Ovary (tissue), 3 donors: ENCODE results near the gene COX8C.

Experiments used
- POLR2A ChIP-seq: fragments of 450-650 bp; IDR thresholded peaks from one replicate; pipeline ENCODE4 v1.6.1; 2017; ENCODE audit warnings: antibody characterized with exemption, mild to moderate bottlenecking, moderate library complexity
- TF ChIP-seq, protein P1 (sequence below), 3 donors: fragments of 450-650 bp in 2 of 3; fragments of 200-600 bp in 1 of 3; IDR thresholded peaks; one replicate each; pipeline versions ENCODE4 v1.5.1 to v1.8.0; 2016 to 2022; ENCODE audit warnings: antibody characterized with exemption in 3 of 3, mild to moderate bottlenecking in 1 of 3
- donor health status: DM: no; HTN: no; CAD: no.

DNA sequence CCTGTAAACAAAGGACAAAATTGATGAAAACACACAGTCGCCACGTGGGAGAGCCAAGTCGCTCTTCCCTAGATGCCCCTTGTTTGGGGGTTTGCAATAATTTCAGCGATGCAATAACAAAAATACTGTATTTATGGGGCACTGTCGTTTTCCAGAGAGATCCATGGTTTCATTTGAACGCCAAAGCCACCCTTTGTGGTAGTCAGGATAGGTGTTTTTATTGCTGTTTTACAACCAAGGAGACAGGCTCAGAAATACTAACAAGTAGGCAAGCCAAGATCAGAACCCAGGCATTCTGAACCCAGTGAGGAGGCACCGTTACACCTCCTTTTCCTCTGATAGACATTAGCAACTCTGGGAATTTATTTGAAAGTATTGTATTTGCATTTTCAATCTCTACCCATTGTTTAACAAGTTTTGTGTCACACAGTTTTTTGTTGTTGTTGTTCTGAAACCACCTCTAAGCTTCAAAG lies 13.3 kb upstream of the COX8C start:
- TF ChIP-seq, protein P1, sequence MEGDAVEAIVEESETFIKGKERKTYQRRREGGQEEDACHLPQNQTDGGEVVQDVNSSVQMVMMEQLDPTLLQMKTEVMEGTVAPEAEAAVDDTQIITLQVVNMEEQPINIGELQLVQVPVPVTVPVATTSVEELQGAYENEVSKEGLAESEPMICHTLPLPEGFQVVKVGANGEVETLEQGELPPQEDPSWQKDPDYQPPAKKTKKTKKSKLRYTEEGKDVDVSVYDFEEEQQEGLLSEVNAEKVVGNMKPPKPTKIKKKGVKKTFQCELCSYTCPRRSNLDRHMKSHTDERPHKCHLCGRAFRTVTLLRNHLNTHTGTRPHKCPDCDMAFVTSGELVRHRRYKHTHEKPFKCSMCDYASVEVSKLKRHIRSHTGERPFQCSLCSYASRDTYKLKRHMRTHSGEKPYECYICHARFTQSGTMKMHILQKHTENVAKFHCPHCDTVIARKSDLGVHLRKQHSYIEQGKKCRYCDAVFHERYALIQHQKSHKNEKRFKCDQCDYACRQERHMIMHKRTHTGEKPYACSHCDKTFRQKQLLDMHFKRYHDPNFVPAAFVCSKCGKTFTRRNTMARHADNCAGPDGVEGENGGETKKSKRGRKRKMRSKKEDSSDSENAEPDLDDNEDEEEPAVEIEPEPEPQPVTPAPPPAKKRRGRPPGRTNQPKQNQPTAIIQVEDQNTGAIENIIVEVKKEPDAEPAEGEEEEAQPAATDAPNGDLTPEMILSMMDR (IDR thresholded peaks at IDR 0.05): no peak
- no peak for TF ChIP-seq POLR2A
